GM18526 (cell line): Measurements from ENCODE around the gene SSTR4.

Experiments
- POLR2A ChIP-seq: IDR thresholded peaks from 3 replicates; pipeline ENCODE4 v1.6.1; 2011; ENCODE audit not compliant: insufficient read length; ENCODE audit errors: extremely low read depth

SSTR4 gene, protein sequence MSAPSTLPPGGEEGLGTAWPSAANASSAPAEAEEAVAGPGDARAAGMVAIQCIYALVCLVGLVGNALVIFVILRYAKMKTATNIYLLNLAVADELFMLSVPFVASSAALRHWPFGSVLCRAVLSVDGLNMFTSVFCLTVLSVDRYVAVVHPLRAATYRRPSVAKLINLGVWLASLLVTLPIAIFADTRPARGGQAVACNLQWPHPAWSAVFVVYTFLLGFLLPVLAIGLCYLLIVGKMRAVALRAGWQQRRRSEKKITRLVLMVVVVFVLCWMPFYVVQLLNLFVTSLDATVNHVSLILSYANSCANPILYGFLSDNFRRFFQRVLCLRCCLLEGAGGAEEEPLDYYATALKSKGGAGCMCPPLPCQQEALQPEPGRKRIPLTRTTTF

DNA sequence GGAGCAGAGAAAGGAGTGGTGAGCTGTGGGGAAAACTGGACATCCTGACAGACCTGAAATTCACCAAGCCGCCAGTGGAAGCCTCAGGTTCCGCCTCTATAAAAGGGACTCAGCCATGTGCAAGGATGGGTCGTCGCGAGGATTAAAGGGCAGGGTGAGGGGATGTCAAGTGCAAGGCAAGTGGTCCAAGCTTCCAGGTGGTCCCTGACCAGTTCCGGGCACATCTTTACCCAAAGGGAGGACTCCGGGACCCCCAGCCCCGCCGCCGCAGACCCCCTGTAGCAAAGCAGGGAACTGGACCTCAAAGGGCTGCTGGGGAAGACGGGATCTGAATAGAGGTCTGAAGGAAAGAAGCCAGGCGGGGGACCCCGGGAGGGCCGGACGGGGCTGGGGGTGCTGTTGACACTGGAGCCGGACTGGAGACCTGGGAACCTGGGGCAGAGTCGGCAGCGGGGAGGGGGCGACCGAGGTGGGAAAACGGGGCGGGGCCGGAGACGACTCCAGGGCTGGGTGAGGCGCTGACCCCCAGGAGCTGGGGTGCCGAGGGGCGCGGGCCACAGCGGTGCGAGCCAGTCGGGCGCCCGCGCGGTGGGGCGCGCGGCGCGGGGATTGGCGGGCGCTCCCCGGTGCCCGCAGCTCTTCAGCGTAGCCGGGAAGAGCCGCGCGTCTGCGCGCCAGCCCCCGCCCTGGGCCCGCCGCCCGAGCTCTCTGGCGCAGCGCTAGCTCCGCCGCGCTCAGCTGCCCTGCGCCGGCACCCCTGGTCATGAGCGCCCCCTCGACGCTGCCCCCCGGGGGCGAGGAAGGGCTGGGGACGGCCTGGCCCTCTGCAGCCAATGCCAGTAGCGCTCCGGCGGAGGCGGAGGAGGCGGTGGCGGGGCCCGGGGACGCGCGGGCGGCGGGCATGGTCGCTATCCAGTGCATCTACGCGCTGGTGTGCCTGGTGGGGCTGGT, at the start of gene SSTR4:
Gene SSTR4 (plus strand): TSS at position 592 of the 951 bp plus-strand sequence. CDS start 172 bp downstream, at position 764.
- TF ChIP-seq POLR2A: no peak

GRCh38 chr20:22986601-22987000, 48.5 kb upstream of the SSTR4 start:
- no peak for TF ChIP-seq POLR2A

GRCh38 chr20:22993823-22994222, 41.3 kb upstream of the SSTR4 start:
- no peak for TF ChIP-seq POLR2A

DNA sequence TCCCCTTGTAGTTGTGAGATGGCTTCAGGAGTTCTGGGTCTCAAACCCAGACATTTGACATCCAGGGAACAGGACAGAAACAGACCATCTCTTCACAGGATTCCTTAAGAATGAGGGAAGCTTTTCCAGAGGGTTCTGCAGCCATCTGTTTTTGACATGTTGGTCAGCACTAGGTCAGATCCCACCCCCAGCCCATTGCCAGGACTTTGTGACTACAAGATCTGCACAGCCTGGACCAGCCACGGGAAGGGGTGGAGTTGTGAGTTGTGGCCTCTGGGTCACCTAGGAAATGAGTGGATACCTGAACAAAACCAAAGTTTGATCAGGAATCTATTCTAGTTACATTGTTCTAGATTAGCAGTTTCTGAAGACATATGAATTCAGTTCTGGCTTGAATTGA, 39.2 kb upstream of the SSTR4 start:
- no peak for TF ChIP-seq POLR2A

- no peak for TF ChIP-seq POLR2A
Measured at GRCh38 chr20:22998476-22998875, 36.6 kb upstream of the SSTR4 start.

DNA sequence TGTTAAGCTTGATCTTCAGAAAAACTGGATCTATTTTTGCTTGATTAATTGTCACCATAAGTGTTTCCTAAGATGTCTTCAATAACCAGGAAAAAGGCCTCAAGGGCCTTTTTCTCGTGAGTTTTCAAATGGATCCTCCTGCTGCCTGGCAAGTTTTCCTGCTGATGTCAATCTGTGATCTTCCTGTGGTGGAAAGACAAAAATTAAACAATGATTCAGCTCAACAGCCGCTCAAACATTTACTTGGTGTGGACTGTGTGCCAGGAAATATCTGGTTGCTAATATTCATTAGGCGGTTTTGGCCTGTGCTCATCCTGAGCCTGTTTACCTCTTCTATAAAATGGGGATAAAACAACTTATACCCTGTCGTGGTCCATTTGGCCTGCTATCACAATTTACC, 35.4 kb upstream of the SSTR4 start:
- TF ChIP-seq POLR2A: no peak

GRCh38 chr20:23000232-23000947, 34.7 kb upstream of the SSTR4 start:
- no peak for TF ChIP-seq POLR2A

- no peak for TF ChIP-seq POLR2A
Measured at GRCh38 chr20:23002276-23002675, 32.8 kb upstream of the SSTR4 start.

GRCh38 chr20:23003077-23003635, 32.0 kb upstream of the SSTR4 start:
- no peak for TF ChIP-seq POLR2A

- no peak for TF ChIP-seq POLR2A
Measured at GRCh38 chr20:23003881-23004460, 31.1 kb upstream of the SSTR4 start.

DNA sequence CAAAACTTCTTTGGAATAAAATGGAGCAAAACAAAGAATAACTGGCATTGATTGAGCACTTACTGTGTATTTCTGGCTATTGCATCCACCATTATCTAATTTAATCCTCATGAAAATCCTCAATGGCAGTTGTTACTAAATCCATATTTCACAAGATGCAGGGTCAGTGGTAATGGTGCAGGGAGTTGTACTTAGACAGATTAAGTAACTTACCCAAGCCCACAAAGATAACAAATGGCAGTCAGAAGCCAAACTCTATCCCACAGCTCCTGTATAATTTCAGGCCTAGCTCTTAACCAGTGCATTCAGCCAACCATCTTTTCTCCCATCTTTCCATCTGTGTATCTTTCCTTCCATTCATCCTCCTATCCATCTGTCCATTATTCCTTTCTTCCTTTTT, 29.3 kb upstream of the SSTR4 start:
- no peak for TF ChIP-seq POLR2A

- no peak for TF ChIP-seq POLR2A
Measured at GRCh38 chr20:23007462-23007861, 27.6 kb upstream of the SSTR4 start.

- TF ChIP-seq POLR2A: no peak
Measured at GRCh38 chr20:23007886-23008655, 27.0 kb upstream of the SSTR4 start.

- no peak for TF ChIP-seq POLR2A
Measured at GRCh38 chr20:23008667-23009066, 26.4 kb upstream of the SSTR4 start.

GRCh38 chr20:23009636-23010035, 25.5 kb upstream of the SSTR4 start:
- no peak for TF ChIP-seq POLR2A
